Measurements from ENCODE around the gene CLIP2.

The CLIP2 gene

GRCh38 chr7:74272305-74273038, 16.7 kb upstream of the CLIP2 start:
- no peak for DNase-seq

GRCh38 chr7:74275401-74275881, 13.8 kb upstream of the CLIP2 start:
- DNase-seq: no peak

GRCh38 chr7:74277636-74278035, 11.6 kb upstream of the CLIP2 start:
- no peak for DNase-seq

GRCh38 chr7:74280985-74281384, 8.2 kb upstream of the CLIP2 start:
- DNase-seq: no peak

GRCh38 chr7:74282748-74283459, 6.3 kb upstream of the CLIP2 start:
- no peak for DNase-seq

- DNase-seq: no peak
Observed at GRCh38 chr7:74283858-74284447, 5.3 kb upstream of the CLIP2 start.

GRCh38 chr7:74284781-74285259, 4.4 kb upstream of the CLIP2 start:
- DNase-seq: no peak

GRCh38 chr7:74286131-74286530, 3.1 kb upstream of the CLIP2 start:
- DNase-seq: no peak

- no peak for DNase-seq
Observed at GRCh38 chr7:74287303-74288033, 1.7 kb upstream of the CLIP2 start.

GRCh38 chr7:74288034-74288881, 949 bp upstream of the CLIP2 start:
- DNase-seq: no peak

- no peak for DNase-seq
Observed at GRCh38 chr7:74289659-74290552, 699 bp downstream of the CLIP2 start.

GRCh38 chr7:74290553-74290950, 1.3 kb downstream of the CLIP2 start:
- no peak for DNase-seq

- DNase-seq: no peak
Observed at GRCh38 chr7:74290981-74291441, 1.8 kb downstream of the CLIP2 start.

GRCh38 chr7:74291535-74291934, 2.3 kb downstream of the CLIP2 start:
- DNase-seq: no peak

GRCh38 chr7:74292757-74293576, 3.8 kb downstream of the CLIP2 start:
- DNase-seq: no peak

GRCh38 chr7:74293577-74293908, 4.3 kb downstream of the CLIP2 start:
- no peak for DNase-seq

GRCh38 chr7:74294191-74294998, 5.2 kb downstream of the CLIP2 start:
- no peak for DNase-seq

- DNase-seq: no peak
Observed at GRCh38 chr7:74297516-74298233, 8.5 kb downstream of the CLIP2 start.

- no peak for DNase-seq
Observed at GRCh38 chr7:74299401-74299800, 10.2 kb downstream of the CLIP2 start.
